B cell (primary cell): ENCODE data around the gene ZFP91.

Source experiments
- CTCF ChIP-seq: fragments of 200-600 bp; IDR thresholded peaks from one replicate; pipeline ENCODE4 v1.8.0; 2022; ENCODE audit warnings: antibody characterized with exemption, mild to moderate bottlenecking
- EZH2 ChIP-seq: IDR thresholded peaks from 2 replicates; pipeline ENCODE4 v1.6.1; 2012; ENCODE audit warnings: borderline replicate concordance, low read depth, mild to moderate bottlenecking, moderate library complexity, low read length; ENCODE audit not compliant: insufficient read depth, poor library complexity, severe bottlenecking

- TF ChIP-seq EZH2 (no peak), CTCF (no peak)
These were observed 678 bp upstream of the ZFP91 start for GRCh38 chr11:58578136-58578634.
